GM21737 (cell line): ENCODE data around the gene TRABD2A.
"Not testable (repeated sequence)": the region's sequence is repeated elsewhere in the genome, so short reads cannot be mapped to it uniquely, and the experiment has no call there.

Experiments used
- ATAC-seq: cut with Tn5 transposase; IDR thresholded peaks from one replicate; pipeline ENCODE4 v1.9.1; 2021; ENCODE audit warnings: mild to moderate bottlenecking, moderate library complexity; ENCODE audit not compliant: unreplicated experiment

TRABD2A gene

DNA sequence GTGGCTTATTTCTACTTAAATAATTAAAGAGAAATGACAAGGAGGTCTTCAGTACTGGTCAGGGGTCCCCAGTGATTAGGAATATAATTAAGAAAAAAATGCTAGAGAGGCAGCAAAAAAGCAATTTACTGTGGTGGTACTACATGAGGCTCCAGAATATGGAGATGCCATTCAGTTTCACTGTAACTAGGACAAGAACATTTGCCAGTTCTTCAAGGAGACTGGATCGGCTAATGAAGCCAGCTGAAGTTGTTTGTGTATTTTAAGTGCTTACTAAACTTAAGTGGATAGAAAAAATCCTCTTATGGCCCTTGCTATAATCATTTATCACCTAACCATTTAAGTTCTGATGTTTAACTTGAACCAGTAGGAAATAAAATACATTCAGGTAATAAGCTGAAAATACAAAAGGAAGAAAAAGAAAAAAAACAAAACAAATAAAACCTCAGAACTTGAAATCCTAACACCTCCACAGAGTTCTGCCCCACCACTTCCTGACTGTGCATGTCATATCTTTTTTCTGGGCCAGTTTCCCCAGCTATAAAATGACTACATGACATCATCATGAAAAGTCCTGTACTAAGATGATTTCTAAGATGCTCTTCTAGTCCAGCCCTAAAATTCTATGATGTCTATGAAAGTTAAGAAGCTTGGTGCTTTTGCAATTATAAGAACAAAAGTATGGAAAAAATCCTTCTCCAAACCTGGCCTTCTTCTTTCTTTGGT, 98.0 kb downstream of the TRABD2A start:
- no peak for ATAC-seq

DNA sequence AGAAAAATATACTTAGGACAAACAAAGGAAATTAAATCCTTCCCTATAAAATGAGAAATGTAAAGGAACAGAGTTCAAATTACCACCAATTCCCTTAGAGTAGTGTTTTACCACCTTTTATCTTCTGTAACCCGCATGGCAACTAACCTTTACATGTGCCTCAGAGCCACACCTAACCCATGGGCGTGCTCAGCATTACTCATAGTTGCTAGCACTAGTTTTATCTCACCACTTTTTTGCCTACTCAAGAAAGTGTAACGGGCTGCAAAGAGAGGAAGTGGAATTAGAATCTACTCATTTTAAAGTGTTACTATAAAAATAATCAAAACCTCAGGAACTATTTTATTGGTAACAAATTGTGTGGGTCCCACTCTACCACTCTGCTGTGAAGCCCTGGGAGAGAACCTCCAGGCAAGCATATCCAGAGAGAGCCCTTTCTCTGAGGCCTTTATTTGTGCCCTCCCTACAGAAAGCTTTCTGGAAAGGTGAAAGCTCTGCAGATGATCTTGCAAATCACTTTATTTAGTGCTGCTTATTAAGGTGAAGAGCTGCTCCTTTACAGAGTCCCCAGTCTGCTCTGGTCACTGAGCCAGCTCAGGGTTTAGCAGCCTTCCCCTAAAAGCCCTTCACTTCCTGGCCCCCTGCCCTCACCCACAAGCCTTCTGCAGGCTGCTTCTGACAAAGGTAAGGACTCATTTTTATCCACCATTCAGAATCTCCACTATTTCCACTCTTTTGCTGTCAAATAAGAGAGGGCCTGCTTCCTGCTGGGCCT, 98.8 kb downstream of the TRABD2A start:
- no peak for ATAC-seq

DNA sequence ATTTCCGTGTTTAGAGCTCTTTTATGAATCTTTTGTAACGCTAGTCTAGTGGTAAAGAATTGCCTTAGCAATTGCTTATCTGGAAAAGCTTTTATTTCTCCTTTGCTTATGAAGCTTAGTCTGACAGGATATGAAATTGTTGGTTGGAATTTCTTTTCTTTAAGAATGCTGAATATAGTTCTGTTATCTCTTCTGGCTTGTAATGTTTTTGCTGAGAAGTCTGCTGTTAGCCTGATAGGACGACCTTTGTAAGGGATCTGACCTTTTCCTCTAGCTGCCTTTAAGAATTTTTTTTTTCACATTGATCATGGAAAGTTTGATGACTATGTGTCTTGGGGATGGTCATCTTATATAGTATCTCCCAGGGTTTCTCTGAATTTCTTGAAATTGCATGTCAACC, 101.1 kb downstream of the TRABD2A start:
- no peak for ATAC-seq

DNA sequence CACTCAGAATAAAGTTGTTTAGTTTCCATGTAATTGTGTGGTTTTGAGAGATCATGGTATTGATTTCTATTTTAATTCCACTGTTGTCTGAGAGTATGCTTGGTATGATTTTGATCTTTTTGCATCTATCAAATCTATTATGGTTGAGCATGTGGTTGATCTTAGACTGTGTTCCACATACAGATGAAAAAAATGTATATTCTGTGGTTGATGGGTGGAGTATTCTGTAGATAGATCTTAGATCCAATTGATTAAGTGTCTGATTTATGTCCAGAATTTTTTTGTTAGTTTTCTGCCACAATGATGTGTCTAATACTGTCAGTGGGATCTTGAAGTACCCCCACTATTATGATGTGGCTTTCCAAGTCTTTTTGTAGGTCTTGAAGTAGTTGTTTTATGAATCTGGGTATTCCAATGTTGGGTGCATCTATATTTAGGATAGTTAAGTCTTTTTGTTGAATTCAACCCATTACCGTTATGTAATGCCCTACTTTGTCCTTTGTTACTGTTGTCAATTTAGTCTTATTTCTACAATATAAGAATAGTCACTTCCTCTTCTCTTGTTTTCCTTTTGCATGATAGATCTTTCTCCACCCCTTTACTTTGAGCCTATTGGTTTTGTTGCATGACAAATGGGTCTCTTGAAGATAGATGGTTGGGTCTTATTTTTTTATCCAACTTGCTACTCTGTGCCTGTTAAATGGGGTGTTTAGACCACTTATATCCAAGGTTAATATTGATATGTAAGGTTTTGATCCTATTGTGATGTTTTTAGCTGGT, 101.8 kb downstream of the TRABD2A start:
- ATAC-seq, result no peak

DNA sequence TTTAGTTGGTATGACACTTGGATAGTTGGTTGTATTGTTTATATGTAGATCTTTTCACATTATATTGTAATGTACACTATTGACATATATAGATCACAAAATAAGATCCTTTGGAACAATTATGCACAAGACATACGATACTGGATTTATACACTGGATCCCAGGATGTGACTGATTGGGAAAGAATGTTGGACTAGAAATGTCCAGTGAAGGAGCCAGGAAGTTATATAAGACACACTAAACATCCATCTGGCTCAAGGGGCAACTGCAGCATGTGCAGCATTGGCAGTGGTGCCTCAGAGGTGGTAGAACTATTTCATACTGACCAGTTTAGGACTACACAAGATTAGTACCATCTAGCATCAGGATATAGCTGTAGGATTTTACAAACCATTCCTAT, 104.9 kb downstream of the TRABD2A start:
- no peak for ATAC-seq

DNA sequence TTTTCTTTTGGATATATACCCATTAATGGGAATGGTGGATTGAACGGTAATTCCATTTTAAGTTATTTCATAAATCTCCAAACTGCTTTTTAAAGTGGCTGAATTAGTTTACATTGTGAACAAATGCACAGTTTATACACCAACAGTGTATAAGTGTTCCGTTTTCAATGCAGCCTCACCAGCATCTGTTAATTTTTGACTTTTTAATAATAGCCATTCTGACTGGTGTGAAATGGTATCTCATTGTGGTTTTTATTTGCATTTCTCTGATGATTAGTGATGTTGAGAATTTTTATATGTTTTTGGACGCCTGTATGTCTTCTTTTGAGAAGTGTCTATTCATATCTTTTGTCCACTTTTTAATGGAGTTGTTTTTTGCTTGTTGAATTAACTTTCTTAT, 107.3 kb downstream of the TRABD2A start:
- ATAC-seq, result not testable (repeated sequence)
